HAP-1 (cell line): Measurements from ENCODE around the gene PYGO1.
"Not testable (repeated sequence)": the region's sequence is repeated elsewhere in the genome, so short reads cannot be mapped to it uniquely, and the experiment has no call there.

Experiments
- DNase-seq, 2 experiments: peaks; one replicate each; pipeline ENCODE4 v3.0.0-alpha.2; 2016 to 2020; ENCODE audit warnings: low spot score in 2 of 2
- H3K27me3 ChIP-seq: fragments of 250-450 bp; sonication (Bioruptor Pico); 2 replicates; pipeline ENCODE4 v1.5.1; 2020; ENCODE audit warnings: low read depth, mild to moderate bottlenecking, moderate library complexity
- H3K36me3 ChIP-seq: fragments of 250-450 bp; sonication (Bioruptor Pico); replicated peaks from 2 replicates; pipeline ENCODE4 v1.5.1; 2020; ENCODE audit warnings: mild to moderate bottlenecking
- H3K4me1 ChIP-seq: fragments of 250-450 bp; sonication (Bioruptor Pico); 2 replicates; pipeline ENCODE4 v1.5.1; 2020; ENCODE audit warnings: mild to moderate bottlenecking
- H3K4me3 ChIP-seq: fragments of 250-450 bp; sonication (Bioruptor Pico); 2 replicates; pipeline ENCODE4 v1.5.1; 2020; ENCODE audit warnings: mild to moderate bottlenecking, moderate library complexity
- H3K9me3 ChIP-seq: fragments of 250-450 bp; sonication (Bioruptor Pico); 2 replicates; pipeline ENCODE4 v1.5.1; 2020; ENCODE audit warnings: mild to moderate bottlenecking, moderate library complexity
- in situ Hi-C: fragments of 300-500 bp; cut with MboI; formaldehyde crosslinking; loops from 3 replicates; pipeline ENCODE4 v1.14.3; 2020; ENCODE audit warnings: low sequenced_read_pairs, inconsistent platforms, mixed read lengths

The PYGO1 gene

GRCh38 chr15:55515491-55515890 is 72.7 kb downstream of the PYGO1 start:
- in situ Hi-C loops, result no loop called here
- no peaks in the 10 kb centered on the region for H3K4me1 ChIP-seq
- DNase-seq, result no peak
- no peak overlapping the region for H3K4me3 ChIP-seq
- H3K36me3 ChIP-seq, result no peaks in the 10 kb centered on the region; the same call in 1 of the 2 replicates
- no peaks in the 10 kb centered on the region for H3K9me3 ChIP-seq
- H3K27me3 ChIP-seq, result no peaks in the 10 kb centered on the region

DNA sequence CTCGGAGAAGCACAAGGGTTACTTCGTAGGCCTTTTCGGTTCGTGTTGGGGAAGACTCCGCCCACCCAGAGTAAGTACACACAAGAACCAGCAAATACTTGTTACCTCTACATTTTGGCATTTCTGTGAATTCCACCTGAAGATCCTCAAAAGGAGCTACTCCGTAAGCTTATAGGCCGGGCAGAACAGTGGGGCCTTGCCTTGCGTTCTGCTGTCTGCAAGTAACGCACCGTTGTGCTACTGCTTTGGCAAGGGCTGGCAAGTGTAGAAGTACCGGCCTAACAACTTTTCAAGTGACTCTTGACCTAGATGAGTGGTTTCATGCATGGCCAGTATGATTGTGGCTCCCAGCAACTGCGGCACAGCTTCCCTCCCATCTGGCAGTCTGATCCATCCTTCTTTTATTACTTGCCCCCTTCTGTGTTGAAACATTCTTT is 73.7 kb downstream of the PYGO1 start:
- no peaks in the 10 kb centered on the region for H3K9me3 ChIP-seq
- no peaks in the 10 kb centered on the region for H3K36me3 ChIP-seq
- in situ Hi-C loops, result no loop called here
- no peaks in the 10 kb centered on the region for H3K27me3 ChIP-seq
- no peak overlapping the region for H3K4me3 ChIP-seq
- DNase-seq, result no peak
- no peaks in the 10 kb centered on the region for H3K4me1 ChIP-seq

- H3K4me1 ChIP-seq, H3K27me3 ChIP-seq, in situ Hi-C loops, H3K36me3 ChIP-seq, H3K4me3 ChIP-seq, H3K9me3 ChIP-seq: not testable (repeated sequence)
- peak; percentile 26 to 63 for DNase-seq
Observed at GRCh38 chr15:55513621-55514413, 74.3 kb downstream of the PYGO1 start.

GRCh38 chr15:55513152-55513551 is 75.0 kb downstream of the PYGO1 start:
- no peaks in the 10 kb centered on the region for H3K36me3 ChIP-seq
- DNase-seq, result no peak
- no peaks in the 10 kb centered on the region for H3K9me3 ChIP-seq
- no peaks in the 10 kb centered on the region for H3K4me1 ChIP-seq
- in situ Hi-C loops, result no loop called here
- no peaks in the 10 kb centered on the region for H3K27me3 ChIP-seq
- no peak overlapping the region for H3K4me3 ChIP-seq

- DNase-seq, result no peak
- H3K36me3 ChIP-seq, result no peaks in the 10 kb centered on the region
- no peaks in the 10 kb centered on the region for H3K4me1 ChIP-seq
- H3K4me3 ChIP-seq, result no peak overlapping the region
- no peaks in the 10 kb centered on the region for H3K27me3 ChIP-seq
- peaks cover 4% of the 10 kb centered on the region; the same call in 1 of the 2 replicates for H3K9me3 ChIP-seq
- in situ Hi-C loops, result no loop called here
Observed at GRCh38 chr15:55507567-55507966, 80.6 kb downstream of the PYGO1 start.

DNA sequence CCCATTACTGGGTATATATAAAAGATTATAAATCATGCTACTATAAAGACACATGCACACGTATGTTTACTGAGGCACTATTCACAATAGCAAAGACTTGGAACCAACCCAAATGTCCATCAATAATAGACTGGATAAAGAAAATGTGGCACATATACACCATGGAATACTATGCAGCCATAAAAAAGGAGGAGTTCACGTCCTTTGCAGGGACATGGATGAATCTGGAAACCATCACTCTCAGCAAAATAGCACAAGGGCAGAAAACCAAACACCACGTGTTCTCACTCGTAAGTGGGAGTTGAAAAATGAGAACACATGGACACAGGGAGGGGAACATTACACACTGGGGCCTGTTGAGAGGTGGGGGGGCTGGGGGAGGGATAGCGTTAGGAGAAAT is 82.7 kb downstream of the PYGO1 start:
- H3K9me3 ChIP-seq, H3K36me3 ChIP-seq, DNase-seq, H3K4me1 ChIP-seq, in situ Hi-C loops, H3K4me3 ChIP-seq, H3K27me3 ChIP-seq: not testable (repeated sequence)

- in situ Hi-C loops, result no loop called here
- Histone ChIP-seq H3K27me3 (no peaks in the 10 kb centered on the region), H3K36me3 (no peaks in the 10 kb centered on the region), H3K4me1 (peaks cover 19% of the 10 kb centered on the region), H3K9me3 (peaks cover 2% of the 10 kb centered on the region; the same call in 1 of the 2 replicates), H3K4me3 (no peak overlapping the region; the same call in 1 of the 2 replicates)
- DNase-seq, result peak; percentile 27 to 44
Observed at GRCh38 chr15:55499151-55499550, 89.0 kb downstream of the PYGO1 start.

- Histone ChIP-seq H3K4me3 (peak overlapping the region; percentile 43), H3K4me1 (peaks cover 19% of the 10 kb centered on the region)
- H3K36me3 ChIP-seq, H3K27me3 ChIP-seq, in situ Hi-C loops, H3K9me3 ChIP-seq: not testable (repeated sequence)
- peak; percentile 81 to 90 for DNase-seq
Observed at GRCh38 chr15:55498109-55498938, 89.8 kb downstream of the PYGO1 start.

DNA sequence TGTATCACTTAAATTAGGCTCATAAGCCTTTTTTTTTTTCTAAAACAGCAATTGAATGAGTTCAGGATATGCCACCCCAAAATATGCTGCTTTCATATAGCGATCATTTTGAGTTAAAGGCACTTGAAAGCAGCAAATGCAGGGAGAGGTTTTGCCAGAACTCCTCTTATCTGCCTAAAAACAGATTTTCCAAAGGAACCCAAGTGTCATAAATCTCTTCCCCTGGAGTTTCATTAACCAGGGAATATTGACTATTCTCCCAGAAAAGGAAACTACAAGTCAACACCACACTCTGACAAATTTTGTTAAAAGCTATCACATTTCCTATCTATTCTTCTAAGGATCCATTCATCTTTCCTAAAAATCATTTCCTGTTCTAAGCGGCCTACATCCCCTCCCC is 91.4 kb downstream of the PYGO1 start:
- in situ Hi-C loops, result no loop called here

GRCh38 chr15:55494931-55495330 is 93.2 kb downstream of the PYGO1 start:
- no peak for DNase-seq
- in situ Hi-C loops, result no loop called here

More for the DNA sequence above, 91.4 kb downstream of the PYGO1 start:
- H3K36me3 ChIP-seq, result no peaks in the 10 kb centered on the region
- 0 out of 2 replicates have a peak, but pooled peaks cover 2% of the 10 kb centered on the region for H3K9me3 ChIP-seq
- no peak overlapping the region for H3K4me3 ChIP-seq
- no peaks in the 10 kb centered on the region for H3K27me3 ChIP-seq
- DNase-seq, result no peak
- H3K4me1 ChIP-seq, result peaks cover 19% of the 10 kb centered on the region

GRCh38 chr15:55488952-55489600 is 99.1 kb downstream of the PYGO1 start:
- in situ Hi-C loops, H3K36me3 ChIP-seq, DNase-seq: not testable (repeated sequence)

More at GRCh38 chr15:55494931-55495330, 93.2 kb downstream of the PYGO1 start:
- Histone ChIP-seq H3K4me1 (peaks cover 16% of the 10 kb centered on the region), H3K27me3 (no peaks in the 10 kb centered on the region), H3K36me3 (no peaks in the 10 kb centered on the region), H3K9me3 (0 out of 2 replicates have a peak, but pooled peaks cover 2% of the 10 kb centered on the region), H3K4me3 (no peak overlapping the region)

More at GRCh38 chr15:55488952-55489600, 99.1 kb downstream of the PYGO1 start:
- H3K9me3 ChIP-seq, H3K4me3 ChIP-seq, H3K27me3 ChIP-seq, H3K4me1 ChIP-seq: not testable (repeated sequence)
